ENCODE results near the gene KIF1A.

KIF1A gene

DNA sequence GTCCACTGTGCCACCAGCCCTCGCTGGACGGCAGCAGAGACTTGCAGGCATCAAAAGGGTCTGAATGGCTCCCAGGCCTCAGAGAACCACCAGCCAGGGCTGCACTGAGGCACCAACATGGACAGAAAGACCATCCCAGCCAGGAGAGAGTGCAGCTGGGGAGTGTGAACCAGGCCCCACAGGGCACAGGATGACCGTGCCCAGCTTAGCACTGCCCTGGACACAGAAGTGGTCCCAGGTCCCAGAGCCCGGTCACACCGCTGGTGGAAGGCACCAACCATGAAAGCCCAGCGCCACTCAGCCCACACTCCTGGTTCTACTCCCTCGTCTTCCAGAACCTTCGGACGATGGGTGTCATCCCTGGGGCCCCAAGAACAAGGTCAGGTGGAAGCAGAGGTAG, 107.9 kb downstream of the KIF1A start:
- TF ChIP-seq, protein P1, sequence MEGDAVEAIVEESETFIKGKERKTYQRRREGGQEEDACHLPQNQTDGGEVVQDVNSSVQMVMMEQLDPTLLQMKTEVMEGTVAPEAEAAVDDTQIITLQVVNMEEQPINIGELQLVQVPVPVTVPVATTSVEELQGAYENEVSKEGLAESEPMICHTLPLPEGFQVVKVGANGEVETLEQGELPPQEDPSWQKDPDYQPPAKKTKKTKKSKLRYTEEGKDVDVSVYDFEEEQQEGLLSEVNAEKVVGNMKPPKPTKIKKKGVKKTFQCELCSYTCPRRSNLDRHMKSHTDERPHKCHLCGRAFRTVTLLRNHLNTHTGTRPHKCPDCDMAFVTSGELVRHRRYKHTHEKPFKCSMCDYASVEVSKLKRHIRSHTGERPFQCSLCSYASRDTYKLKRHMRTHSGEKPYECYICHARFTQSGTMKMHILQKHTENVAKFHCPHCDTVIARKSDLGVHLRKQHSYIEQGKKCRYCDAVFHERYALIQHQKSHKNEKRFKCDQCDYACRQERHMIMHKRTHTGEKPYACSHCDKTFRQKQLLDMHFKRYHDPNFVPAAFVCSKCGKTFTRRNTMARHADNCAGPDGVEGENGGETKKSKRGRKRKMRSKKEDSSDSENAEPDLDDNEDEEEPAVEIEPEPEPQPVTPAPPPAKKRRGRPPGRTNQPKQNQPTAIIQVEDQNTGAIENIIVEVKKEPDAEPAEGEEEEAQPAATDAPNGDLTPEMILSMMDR (IDR thresholded peaks at IDR 0.05; ENCODE audit: insufficient read depth, low read depth, low read length, missing control alignments): no peak
- H3K4me3 ChIP-seq (ENCODE audit: low read depth, low read length): no peak overlapping the region
- no peak for DNase-seq (ENCODE audit: low read depth)

DNA sequence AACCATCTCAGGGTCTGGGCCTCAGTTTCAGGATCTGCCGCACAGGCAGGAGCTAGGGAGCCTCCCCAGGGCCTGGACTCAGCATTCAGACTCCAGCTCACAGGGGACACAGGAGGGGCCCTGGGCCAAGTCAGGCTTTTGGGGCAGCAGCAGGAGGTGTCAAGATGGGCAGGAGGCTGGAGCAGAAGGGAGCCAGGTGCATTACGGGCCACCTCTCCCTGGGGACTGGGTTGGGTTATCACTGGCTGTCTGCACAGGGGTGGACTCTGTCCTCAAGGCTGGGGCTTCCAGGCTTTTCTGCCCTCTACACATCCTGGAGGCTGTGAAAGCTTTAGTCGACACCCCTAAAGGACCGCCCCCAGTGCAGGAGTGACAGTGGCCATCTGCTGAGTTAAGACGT, 108.3 kb downstream of the KIF1A start:
- DNase-seq (ENCODE audit: low read depth): no peak
- TF ChIP-seq, protein P1 (IDR thresholded peaks at IDR 0.05; ENCODE audit: insufficient read depth, low read depth, low read length, missing control alignments): no peak
- no peak overlapping the region for H3K4me3 ChIP-seq (ENCODE audit: low read depth, low read length)

DNA sequence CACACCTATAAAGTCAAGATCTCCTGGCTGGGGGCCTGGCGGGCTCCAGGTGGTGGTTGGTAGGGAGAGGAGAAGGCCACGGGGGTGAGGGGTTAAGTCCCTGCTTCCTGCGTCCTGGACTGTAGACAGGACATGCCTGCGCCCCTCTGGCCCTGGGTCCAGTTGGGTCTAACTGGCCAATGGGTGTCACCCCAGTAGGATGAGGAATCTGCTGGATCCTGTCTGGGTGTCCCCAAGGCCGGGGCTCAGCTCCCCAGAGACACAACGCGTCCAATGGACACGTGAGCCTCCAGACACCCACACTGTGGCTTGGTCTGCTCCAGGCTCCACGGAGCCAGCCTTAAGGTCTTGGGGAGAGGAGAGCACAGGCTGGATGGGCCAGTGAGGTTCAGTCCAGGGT, 108.7 kb downstream of the KIF1A start:
- no peak for DNase-seq (ENCODE audit: low read depth)
- no peak overlapping the region for H3K4me3 ChIP-seq (ENCODE audit: low read depth, low read length)
- TF ChIP-seq, protein P1 (IDR thresholded peaks at IDR 0.05; ENCODE audit: insufficient read depth, low read depth, low read length, missing control alignments): no peak

DNA sequence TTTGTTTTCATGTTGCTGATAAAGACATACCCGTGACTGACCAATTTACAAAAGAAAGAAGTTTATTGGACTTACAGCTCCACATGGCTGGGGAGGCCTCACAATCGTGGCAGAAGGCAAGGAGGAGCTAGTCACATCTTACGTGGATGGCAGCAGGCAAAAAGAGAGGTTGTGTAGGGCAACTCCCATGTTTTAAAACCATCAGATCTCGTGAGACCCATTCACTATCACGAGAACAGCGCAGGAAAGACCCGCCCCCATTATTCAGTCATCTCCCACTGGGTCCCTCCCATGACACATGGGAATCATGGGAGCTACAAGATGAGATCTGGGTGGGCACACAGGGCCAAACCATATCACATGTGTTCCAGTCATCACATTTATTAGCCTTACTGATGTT, 111.6 kb downstream of the KIF1A start:
- DNase-seq (ENCODE audit: low read depth): no peak
- H3K4me3 ChIP-seq (ENCODE audit: low read depth, low read length): no peak overlapping the region
- TF ChIP-seq, protein P1 (IDR thresholded peaks at IDR 0.05; ENCODE audit: insufficient read depth, low read depth, low read length, missing control alignments): no peak

DNA sequence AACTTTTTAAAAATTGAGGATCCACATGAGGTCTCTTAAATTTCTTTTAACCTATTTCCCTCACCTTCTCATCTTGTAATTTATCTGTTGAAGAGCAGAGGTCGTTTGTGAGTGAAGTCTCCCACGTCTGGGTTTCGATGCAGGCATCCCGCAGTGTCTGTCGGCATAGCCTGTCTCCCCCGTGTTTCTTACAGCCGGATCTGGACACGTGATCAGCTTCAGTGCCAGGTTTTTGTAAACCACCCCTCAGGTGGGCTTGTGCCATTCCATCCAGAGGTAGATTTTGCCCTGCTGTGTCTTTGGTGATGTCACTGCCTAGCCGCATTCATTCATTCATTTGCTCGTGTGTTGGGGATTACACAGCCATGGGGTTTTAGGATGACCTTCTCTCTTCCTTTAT, 112.2 kb downstream of the KIF1A start:
- H3K4me3 ChIP-seq (ENCODE audit: low read depth, low read length): no peak overlapping the region
- TF ChIP-seq, protein P1 (IDR thresholded peaks at IDR 0.05; ENCODE audit: insufficient read depth, low read depth, low read length, missing control alignments): no peak
- DNase-seq (ENCODE audit: low read depth): no peak

DNA sequence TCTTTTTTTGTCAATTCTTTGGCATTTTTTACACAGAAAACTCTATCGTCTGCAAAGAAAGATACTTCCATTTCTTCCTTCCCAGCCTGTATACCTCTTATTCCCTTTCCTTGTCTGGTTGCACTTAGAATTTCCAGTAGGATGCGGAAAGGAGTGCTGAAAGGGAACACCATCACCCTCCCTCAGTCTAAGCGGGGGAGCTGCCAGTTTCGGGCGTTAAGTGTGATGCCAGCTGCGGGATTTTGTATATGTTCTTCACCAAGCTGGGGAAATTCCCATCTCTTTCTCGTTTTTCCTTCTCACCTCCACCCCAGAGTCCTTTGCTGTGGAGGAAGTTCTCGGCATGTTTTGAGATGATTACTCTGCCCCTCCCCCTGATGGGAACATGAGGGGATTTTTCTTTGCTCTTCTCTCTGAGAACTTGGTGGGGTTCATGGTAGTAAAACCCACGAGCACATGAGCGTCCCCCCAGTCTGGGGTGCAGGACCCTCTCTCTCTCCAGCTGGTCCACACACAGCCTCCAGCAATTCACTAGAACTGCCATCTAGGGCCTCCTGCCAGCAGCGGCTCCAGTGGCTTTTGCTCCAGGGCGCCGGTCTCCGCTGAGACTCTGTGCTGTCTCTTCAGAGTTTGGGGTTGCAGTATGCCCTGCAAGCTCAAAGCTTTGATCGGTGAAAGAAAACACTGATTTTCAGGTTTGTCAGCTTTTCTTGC, 112.8 kb downstream of the KIF1A start:
- no peak for DNase-seq (ENCODE audit: low read depth)
- no peak overlapping the region for H3K4me3 ChIP-seq (ENCODE audit: low read depth, low read length)
- TF ChIP-seq, protein P1 (IDR thresholded peaks at IDR 0.05; ENCODE audit: insufficient read depth, low read depth, low read length, missing control alignments): no peak

DNA sequence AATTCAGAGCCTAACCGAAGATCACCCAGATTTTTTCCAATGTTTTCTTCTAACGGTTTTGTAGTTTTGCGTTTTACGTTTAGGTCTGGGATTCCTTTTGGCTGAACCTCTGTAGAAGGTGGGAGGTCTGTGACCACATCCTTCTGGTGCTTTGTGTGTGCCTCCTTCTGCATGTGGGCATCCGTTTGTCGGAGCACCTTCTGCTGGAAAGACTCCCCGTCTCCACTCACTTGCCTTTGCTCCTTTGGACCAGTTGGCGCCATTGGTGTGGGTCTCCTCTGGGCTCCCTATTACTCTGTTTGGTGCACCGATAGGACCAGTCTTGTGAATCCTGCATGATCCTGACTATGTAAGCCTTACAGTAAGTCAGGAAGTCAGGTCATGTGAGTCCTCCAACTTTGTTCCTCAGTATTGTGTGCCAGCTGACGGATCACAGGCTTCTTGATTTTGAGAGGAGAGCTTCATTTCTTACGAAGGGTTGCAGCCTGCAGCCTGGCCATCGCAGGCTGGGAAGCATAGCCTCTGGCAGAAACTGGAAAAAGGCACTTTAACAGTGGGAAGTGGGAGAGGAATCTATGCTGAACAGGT, 114.7 kb downstream of the KIF1A start:
- TF ChIP-seq, protein P1 (IDR thresholded peaks at IDR 0.05; ENCODE audit: insufficient read depth, low read depth, low read length, missing control alignments): no peak
- DNase-seq (ENCODE audit: low read depth): no peak
- no peak overlapping the region for H3K4me3 ChIP-seq (ENCODE audit: low read depth, low read length)
